NCI-H82 (cell line): ENCODE measurements around the gene LEPROT.
A peak's percentile ranks its signal among the peaks of the same experiment; 100 is the strongest.
"Not testable (repeated sequence)": the region's sequence is repeated elsewhere in the genome, so short reads cannot be mapped to it uniquely, and the experiment has no call there.

Experiments used
- DNase-seq: peaks from one replicate; lab custom pipeline; 2025; lab: John Stamatoyannopoulos, UW

The LEPROT gene

GRCh38 chr1:65437616-65438015 is 17.1 kb downstream of the LEPROT start:
- DNase-seq: peak; percentile 17

- no peak for DNase-seq
Observed at GRCh38 chr1:65440322-65440900, 19.9 kb downstream of the LEPROT start.

DNA sequence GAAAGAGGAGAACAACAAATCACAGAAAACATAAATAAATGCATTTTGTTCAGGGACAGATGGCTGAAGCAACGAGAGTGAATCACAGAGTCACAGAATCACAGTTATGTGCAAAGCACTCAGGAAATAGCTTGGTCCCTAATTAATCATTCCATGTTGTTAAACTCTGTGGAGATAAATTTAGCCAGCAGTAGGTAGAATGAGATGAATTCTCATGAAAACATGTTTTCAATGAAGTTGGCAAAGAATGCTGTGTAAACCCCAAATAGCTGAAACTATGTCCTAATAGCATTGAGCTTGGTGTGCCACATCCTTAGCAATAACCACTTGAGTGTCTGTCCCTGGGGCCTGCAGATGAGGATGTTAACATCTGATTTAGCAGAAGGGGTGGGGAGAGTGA is 20.4 kb downstream of the LEPROT start:
- no peak for DNase-seq

DNA sequence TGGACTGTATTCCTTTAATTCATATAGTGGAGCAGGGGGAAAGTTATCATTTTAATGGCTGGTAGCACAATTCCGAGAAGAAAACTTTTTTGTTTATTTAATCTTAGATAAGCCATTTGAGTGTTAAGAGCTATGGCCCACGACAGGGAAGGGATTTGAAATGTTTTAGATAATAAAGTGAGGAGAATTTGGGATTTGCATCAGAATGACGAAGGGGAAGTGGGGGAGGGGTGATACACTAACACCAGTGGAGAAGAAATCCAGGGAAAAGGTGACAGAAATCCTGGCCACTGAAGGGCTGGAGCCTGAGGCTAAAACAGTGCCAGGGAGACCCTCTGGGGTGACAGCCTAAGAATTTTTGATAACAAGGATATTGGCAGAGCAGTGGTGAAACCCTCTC is 21.0 kb downstream of the LEPROT start:
- DNase-seq: no peak

DNA sequence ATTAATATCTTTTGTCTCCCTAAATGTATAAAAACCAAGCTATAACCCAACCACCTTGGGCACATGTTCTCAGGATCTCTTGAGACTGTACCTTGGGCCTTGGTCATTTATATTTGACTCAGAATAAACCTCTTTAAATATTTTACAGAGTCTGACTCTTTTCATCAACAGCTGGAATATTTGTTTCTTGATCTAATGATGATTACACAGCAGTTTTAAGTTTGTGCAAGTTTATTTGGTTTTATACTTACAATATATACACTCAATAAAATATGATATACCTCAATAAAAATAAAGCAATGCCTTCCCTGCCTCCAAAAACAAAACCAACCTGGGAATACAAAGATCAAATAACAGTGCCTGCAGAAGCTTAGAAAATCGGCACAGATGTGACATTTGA is 22.0 kb downstream of the LEPROT start:
- no peak for DNase-seq

DNA sequence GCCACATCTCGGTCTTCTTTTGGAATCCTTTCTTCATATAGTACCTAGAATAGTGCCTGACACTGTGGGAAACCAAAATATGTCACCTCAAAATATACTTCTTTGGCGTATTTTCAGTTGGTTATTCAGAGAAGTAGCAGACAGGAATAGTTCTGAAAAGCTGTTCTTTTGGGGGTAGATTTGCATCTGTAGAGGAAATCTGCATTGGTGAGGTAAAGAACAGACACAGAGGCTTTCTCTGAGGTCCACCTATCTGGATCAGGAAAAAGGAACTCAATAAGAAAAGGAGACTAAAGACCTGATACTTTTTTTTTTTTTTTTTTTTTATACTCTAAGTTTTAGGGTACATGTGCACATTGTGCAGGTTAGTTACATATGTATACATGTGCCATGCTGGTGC is 23.2 kb downstream of the LEPROT start:
- DNase-seq: no peak

DNA sequence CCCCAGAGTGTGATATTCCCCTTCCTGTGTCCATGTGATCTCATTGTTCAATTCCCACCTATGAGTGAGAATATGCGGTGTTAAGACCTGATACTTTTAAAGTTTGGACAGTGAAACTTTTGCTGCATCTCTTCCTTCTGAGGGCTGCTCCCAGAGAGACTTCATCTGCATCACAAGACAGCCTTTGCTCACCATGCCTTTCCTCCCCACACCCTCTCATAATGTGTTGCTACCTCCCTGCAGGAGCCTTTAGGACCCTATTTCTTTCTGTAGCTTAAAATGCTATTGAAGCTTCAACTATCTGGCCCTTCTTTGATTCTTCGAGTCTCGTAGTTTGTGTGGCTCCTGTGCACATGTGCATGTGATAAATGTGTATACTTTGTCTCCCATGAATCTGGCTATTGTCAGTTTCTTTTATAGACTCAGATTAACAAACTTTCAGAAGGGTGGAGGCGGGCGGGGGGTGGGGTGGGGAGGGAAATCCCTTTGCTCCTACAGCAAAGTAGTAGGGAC is 23.7 kb downstream of the LEPROT start:
- DNase-seq: no peak

- DNase-seq: no peak
Observed at GRCh38 chr1:65445837-65446236, 25.4 kb downstream of the LEPROT start.

GRCh38 chr1:65449214-65449823 is 28.9 kb downstream of the LEPROT start:
- no peak for DNase-seq

GRCh38 chr1:65455678-65456077 is 35.2 kb downstream of the LEPROT start:
- not testable (repeated sequence) for DNase-seq

DNA sequence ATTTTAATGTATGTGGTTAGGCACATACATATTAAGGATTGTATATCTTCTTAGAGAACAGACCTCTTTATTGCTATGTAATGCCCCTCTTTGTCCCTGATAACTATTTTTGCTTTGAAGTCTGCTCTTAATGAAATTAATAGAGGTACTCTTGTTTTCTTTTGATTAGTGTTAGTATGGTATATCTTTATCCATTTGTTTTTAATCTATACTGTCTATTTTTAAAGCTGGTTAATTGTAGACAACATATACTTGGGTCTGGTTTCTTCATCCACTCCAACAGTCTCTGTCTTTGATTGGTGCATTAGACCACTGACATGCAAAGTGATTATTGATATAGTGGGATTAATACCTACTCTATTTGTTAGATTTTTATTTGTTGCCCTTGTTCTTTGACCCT is 36.0 kb downstream of the LEPROT start:
- no peak for DNase-seq

- DNase-seq: no peak
Observed at GRCh38 chr1:65457868-65458267, 37.4 kb downstream of the LEPROT start.

GRCh38 chr1:65458730-65459396 is 38.4 kb downstream of the LEPROT start:
- DNase-seq: no peak

DNA sequence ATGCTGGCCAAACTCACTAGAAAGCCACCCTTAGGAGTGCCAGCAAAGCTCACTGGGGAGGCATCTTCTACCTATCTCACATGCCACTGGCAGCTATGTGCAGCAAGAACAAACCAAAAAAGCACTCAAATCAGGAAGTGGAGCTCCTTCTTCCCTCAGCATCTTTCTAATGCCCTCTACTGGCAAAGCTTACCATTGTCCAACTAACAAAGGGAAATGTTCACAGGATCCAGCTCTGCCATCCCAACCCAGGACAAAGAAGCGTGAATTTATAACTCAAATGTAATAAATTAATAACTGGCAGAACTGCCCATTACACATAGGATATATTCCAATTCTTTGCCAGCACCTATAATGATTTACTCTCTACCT is 38.9 kb downstream of the LEPROT start:
- peak; percentile 68 for DNase-seq

GRCh38 chr1:65465837-65466236 is 45.4 kb downstream of the LEPROT start:
- DNase-seq: not testable (repeated sequence)

DNA sequence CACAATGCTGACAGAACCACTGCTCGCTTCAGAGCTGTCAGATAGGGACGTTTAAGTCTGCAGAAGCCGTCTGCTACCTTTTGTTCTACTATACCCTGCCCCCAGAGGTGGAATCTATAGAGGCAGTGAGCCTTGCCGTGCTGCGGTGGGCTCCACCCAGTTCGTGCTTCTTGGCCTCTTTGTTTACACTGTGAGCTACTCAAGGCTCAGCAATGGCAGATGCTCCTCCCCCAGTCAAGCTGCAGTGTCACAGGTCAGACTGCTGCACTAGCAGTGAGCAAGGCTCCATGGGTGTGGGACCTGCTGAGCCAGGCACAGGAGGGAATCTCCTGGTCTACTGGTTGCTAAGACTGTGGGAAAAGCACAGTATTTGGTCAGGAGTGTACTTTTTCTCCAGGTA is 47.1 kb downstream of the LEPROT start:
- peak; percentile 78 for DNase-seq

DNA sequence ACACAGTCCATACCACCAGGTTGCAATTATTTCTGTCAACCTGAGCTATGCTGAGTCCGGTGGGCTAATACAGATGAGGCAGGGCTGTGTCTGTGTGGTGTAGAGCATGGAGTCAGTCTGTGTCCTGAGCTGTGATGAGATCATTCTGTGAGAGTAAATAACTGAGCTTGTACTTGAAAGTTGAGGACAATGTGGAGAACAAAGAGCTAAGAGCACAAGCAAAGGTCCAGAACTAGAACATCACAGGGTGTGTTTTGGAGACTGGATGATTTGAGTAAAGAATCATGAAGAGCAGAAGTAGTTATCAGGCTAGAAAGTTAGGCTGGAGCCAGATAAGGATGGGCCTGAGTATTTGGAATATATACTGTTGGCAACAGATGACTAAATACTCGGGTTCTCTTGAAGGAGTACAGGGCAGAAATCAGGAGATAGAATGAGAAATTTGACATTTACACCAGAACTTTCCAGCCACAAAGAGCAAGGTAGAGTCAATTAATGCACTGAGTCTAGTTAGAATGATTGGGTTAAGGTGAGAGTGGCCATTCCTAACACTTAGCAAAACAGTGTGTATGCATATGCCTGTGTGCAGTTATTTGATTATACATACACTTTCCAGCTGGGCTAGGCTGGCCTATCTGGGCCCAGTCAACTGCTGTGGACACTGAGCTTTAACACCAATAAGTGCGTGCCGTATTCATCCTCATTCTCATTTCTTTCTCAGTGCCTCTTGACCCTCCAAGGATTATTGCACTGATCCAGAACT is 48.8 kb downstream of the LEPROT start:
- no peak for DNase-seq

GRCh38 chr1:65469889-65470340 is 49.4 kb downstream of the LEPROT start:
- DNase-seq: peak; percentile 56

DNA sequence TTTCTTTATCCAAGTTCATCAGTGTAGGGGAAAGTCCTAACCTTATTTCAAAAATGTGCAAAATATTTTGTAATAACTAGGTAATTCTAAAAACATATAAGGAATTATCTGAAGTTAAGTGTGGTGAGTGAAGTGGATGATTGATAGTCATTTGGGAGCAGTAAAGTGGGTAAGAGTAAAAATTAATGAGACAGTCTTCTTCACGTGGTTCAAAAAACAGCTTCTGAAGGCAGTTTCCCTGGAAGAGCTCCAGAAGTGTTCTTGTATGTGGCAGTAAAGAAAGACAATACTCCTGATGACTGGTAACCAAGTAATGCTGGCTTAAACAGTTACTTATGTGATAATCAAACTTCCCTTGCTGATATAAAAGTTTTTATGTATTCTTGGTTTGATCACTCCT is 50.3 kb downstream of the LEPROT start:
- no peak for DNase-seq

- DNase-seq: no peak
Observed at GRCh38 chr1:65471213-65471833, 50.9 kb downstream of the LEPROT start.

DNA sequence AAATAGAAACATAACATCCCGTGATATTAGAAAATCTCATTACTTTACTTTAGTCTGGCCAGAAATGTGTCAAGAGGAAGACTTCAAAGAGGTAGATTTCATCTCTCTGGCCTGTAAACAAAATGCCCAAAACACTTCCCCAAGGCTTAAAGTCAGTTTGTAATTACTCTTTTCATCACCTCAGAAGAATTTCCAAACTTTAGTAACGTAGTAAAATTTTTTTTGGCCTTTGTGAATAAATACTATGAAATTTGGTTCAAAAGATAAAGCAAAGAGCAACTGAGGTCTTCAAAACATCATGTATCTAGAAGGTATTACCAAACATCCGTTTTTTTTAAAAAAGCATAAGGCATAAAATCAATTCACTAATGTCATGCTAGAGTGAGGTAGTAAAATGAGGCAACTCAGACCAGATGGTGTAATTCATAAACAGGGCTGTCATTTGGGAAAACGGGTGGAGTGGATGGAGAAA is 51.4 kb downstream of the LEPROT start:
- DNase-seq: no peak

- no peak for DNase-seq
Observed at GRCh38 chr1:65476327-65476726, 55.9 kb downstream of the LEPROT start.
